HG02610 (cell line): ENCODE measurements around the gene CTNNBIP1.
"Not testable (repeated sequence)": the region's sequence is repeated elsewhere in the genome, so short reads cannot be mapped to it uniquely, and the experiment has no call there.

Experiments
- ATAC-seq: cut with Tn5 transposase; IDR thresholded peaks from one replicate; pipeline ENCODE4 v1.9.1; 2021; ENCODE audit warnings: mild to moderate bottlenecking, moderate library complexity; ENCODE audit not compliant: unreplicated experiment

Gene CTNNBIP1

DNA sequence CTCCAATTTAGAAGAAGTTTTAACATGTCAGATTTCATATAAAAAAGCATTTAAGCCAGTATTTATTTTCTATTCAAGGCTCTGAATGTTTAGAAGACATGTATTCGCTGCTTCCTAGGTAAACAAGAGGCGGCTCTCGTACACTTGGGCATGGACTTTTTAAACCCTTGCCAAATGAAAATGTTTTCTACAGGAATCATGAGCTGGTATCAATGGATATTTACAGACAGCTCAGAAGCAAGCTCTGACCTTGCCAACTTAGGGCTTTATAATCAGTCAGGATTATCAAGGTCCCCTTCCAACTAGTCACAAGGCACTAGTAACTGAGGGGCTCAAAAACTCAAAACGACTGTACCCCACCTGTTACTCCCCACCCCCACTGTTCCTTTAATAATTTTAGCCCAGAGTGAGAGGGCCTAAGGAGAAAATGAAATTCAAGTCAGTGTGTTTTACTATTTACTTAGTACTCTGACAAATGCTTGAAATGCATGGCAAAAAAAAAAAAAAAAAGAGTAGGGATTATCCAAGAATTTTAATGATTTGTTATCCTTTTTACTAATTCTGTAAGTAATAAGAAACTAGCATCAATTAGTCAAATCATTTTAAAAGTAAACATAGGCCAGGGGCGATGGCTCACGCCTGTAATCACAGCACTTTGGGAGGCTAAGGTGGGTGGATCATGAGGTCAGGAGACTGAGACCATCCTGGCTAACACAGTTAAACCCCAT lies 98.7 kb downstream of the CTNNBIP1 start:
- ATAC-seq, result no peak

DNA sequence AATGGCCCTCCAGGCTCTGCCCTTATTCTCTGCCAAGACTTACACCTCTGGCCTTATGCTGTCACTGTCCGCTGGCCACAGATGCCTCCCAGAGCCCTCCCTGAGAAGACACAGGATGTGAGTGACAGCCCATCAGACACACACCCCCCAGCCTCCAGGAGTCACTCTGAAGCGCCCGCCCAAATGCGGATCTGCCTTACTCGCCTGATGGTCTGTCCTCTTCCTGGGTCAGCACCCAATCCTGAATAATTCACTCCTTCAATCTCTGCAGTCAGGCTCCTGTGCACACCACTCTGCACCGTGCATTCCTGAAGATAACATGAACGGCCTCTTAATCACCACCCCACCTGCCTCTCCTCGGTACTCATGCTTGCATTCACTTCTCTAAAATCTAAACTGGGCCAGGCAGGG lies 101.0 kb downstream of the CTNNBIP1 start:
- ATAC-seq, result no peak

DNA sequence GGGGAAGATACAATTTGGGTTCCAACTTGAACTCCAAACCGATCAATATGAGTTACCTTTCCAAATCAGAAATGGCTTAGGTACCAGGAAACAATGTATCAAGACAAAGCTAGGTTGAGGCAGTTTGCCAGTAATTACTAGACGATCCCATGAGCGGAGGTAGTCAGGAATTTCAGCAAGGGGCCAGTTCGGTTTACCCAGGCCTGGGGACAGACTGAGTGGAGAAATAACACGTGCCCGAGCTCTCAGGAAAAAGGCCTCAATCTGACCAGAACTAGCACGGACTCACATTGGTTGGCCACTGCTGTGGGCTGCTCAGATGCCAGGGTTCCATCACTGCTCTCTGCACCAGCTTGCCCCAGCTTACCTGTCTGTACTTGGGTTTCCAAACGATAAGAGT lies 101.6 kb downstream of the CTNNBIP1 start:
- ATAC-seq, result no peak

DNA sequence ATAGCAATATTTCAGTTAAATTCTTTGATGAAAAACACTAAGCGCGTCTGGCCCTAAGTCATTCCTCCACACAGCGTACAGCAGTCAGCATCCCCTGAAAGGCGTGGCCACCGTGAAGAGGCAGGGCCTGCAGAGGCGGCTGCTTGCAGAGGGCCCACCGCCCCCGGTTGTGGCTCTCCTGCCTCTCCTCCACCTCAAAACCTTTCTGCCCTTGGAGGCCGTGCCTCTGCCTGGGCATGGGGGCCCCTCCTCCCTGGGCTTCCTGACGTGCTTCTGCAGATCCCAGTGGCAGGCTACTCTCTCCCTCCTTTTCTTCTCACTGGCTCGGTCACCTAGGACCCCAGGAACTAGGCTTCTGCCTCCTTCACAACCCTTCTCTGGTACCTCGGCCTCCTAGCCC lies 102.5 kb downstream of the CTNNBIP1 start:
- no peak for ATAC-seq

DNA sequence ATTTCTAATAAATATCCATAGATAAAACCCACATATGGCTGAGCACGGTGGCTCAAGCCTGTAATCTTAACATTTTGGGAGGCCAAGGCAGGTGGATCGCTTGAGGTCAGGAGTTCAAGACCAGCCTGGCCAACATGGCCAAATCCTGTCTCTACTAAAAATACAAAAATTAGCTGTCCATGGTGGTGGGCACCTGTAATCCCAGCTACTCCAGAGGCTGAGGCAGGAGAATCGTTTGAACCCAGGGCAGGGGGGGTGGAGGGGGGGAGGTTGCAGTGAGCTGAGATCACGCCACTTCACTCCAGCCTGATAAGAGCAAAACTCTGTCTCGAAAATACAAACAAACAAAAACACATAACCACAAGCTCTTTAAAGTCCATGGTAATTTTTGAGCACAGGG lies 104.1 kb downstream of the CTNNBIP1 start:
- ATAC-seq, result not testable (repeated sequence)

DNA sequence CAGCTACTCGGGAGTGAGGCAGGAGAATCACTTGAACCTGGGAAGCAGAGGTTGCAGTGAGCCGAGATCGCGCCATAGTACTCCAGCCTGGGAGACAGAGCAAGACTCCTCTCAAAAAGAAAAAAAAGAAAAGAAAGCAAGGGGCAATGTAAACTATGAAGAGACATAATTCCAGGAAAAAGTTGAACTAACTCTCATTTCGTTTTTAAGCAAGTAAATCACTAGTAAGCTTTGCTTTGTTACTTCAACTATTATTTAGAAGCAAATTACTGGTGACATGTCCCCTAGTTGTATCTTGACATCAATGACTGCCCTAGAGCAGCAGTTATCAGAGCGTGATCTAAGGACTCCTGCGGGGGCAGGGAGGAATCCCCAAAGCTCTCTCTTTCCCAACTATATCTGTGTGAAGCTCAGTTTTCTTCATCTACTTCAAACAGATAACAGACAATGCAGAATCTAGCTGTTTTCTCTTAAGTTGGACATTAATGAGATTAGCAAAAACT lies 105.0 kb downstream of the CTNNBIP1 start:
- no peak for ATAC-seq

DNA sequence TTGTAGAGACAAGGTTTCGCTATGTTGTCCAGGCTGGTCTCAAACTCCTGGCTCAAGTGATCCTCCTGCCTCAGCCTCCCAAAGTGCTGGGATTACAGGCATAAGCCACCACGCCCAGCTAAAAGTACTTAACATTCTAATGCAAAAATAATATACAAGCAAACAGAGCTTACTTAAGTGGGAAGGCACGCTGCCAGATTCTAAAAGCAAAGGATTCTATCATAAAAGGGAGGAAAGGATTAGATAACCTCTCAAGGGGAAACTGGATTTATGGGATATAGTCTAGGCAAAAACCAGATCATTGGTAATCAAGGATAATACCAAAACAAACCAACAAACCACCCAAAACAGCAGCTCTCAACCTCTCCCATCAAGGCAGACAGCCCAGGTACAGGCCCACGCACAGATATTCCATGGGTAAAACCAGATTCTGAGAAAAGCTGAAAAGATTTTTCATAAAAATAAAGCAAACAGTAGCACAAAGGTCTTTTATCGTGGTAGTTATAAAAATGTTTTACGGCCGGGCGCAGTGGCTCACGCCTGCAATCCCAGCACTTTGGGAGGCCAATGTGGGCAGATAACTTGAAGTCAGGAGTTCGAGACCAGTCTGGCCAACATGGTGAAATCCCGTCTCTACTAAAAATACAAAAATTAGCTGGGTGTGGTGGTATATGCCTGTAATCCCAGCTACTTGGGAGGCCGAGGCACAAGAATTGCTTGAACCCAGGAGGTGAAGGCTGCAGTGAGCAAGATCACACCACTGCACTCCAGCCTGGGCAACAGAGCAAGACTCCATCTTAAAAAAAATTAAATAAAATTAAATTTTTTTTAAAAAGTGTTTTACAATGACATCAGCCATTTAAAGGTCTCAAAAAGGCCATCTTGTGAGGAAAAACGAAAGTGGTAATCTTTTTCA lies 106.8 kb downstream of the CTNNBIP1 start:
- not testable (repeated sequence) for ATAC-seq

DNA sequence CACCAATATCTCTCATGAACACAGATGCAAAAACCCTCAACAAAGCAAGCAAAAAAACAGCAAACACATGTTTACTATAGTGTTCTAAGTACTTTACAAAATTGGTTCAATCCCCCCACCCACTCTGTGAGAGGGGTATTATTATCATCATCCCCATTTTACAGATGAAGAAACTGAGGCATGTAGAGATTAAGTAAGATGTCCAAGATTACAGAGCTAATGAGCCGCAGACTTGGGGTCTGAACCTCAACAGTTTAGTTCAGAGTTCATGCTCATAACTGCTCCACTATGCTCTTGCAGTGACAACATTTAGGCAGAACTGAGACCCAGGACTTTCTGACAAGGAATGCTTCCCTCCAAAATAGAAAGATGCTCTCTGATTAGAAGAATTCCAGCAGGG lies 108.2 kb downstream of the CTNNBIP1 start:
- ATAC-seq, result no peak
